CD14-positive monocyte (primary cell): ENCODE measurements around the gene CDK15. TPM values are rescaled to one million over a fixed set of nuclear protein-coding genes. Genes with fewer than 3 reads are reported as not detected.

Experiments
- DNase-seq, 3 donors: peaks; one replicate each; pipeline ENCODE4 v3.0.0-alpha.2; 2011 to 2022
- H2AFZ ChIP-seq: 2 replicates; pipeline ENCODE4 v1.6.0; 2012; ENCODE audit warnings: mild to moderate bottlenecking, low read depth, low read length, inconsistent platforms; ENCODE audit not compliant: insufficient read depth, poor library complexity, severe bottlenecking
- H3K27ac ChIP-seq, 2 donors: 1 replicate in 1 of 2; 2 replicates in 1 of 2; pipeline ENCODE4 v1.5.1; 2012 to 2013; ENCODE audit warnings: low read length in 2 of 2, control low read depth in 1 of 2, inconsistent platforms in 1 of 2, low read depth in 1 of 2, mild to moderate bottlenecking in 1 of 2
- H3K27me3 ChIP-seq, 2 donors: one replicate each; pipeline versions ENCODE4 v1.6.0 to v1.6.1; 2011 to 2013; ENCODE audit warnings: low read length in 2 of 2; ENCODE audit not compliant: control insufficient read depth in 2 of 2, insufficient read depth in 2 of 2
- H3K36me3 ChIP-seq, 2 donors: replicated peaks in 1 of 2; 1 replicate in 1 of 2; 2 replicates in 1 of 2; pipeline versions ENCODE4 v1.5.1 to v1.6.1; 2012 to 2013; ENCODE audit warnings: low read length in 2 of 2, control low read depth in 1 of 2, inconsistent platforms in 1 of 2, mild to moderate bottlenecking in 1 of 2; ENCODE audit not compliant: insufficient read depth in 2 of 2, control insufficient read depth in 1 of 2
- H3K4me1 ChIP-seq, 2 donors: 1 replicate in 1 of 2; 2 replicates in 1 of 2; pipeline versions ENCODE4 v1.5.1 to v1.6.1; 2012 to 2013; ENCODE audit warnings: low read length in 2 of 2, control low read depth in 1 of 2, inconsistent platforms in 1 of 2, mild to moderate bottlenecking in 1 of 2, moderate library complexity in 1 of 2; ENCODE audit not compliant: insufficient read depth in 2 of 2, control insufficient read depth in 1 of 2
- H3K4me2 ChIP-seq: replicated peaks from 2 replicates; pipeline ENCODE3; 2012; ENCODE audit warnings: low read length, moderate library complexity, mild to moderate bottlenecking; ENCODE audit not compliant: poor library complexity, severe bottlenecking; ENCODE audit errors: extremely low read depth
- H3K4me3 ChIP-seq, 3 experiments: fragments of 200-600 bp in 1 of 3; sonication (generic) in 1 of 3; replicated peaks in 1 of 3; 1 replicate in 2 of 3; 2 replicates in 1 of 3; pipeline ENCODE4 v1.5.1; 2011 to 2013; ENCODE audit warnings: low read length in 3 of 3, mild to moderate bottlenecking in 3 of 3, control low read depth in 2 of 3, low read depth in 2 of 3, inconsistent platforms in 1 of 3, moderate library complexity in 1 of 3
- H3K79me2 ChIP-seq: 2 replicates; pipeline ENCODE4 v1.6.0; 2012; ENCODE audit warnings: mild to moderate bottlenecking, control low read depth, inconsistent platforms, low read length, moderate library complexity; ENCODE audit not compliant: insufficient read depth
- H3K9ac ChIP-seq: 2 replicates; pipeline ENCODE4 v1.6.0; 2017; ENCODE audit warnings: low read length, mild to moderate bottlenecking; ENCODE audit not compliant: insufficient read depth, poor library complexity, severe bottlenecking
- H3K9me3 ChIP-seq, 2 donors: replicated peaks in 1 of 2; 1 replicate in 1 of 2; 2 replicates in 1 of 2; pipeline versions ENCODE4 v1.5.1 to v1.6.1; 2012 to 2013; ENCODE audit warnings: low read length in 2 of 2, control low read depth in 1 of 2; ENCODE audit not compliant: control insufficient read depth in 1 of 2, insufficient read depth in 1 of 2
- H4K20me1 ChIP-seq: 2 replicates; pipeline ENCODE4 v1.6.0; 2012; ENCODE audit warnings: mild to moderate bottlenecking, low read length, control low read depth, moderate library complexity; ENCODE audit not compliant: insufficient read depth
- H3K27ac Mint-ChIP-seq, 7 donors: one replicate each; pipeline ENCODE4 v1.8.0; 2020; ENCODE audit warnings: mild to moderate bottlenecking in 7 of 7, mixed read lengths in 7 of 7, moderate library complexity in 6 of 7, inconsistent platforms in 2 of 7
- H3K27me3 Mint-ChIP-seq, 3 donors: one replicate each; pipeline ENCODE4 v1.8.0; 2021 to 2022; ENCODE audit warnings: low read depth in 3 of 3, mild to moderate bottlenecking in 3 of 3, mixed read lengths in 3 of 3, moderate library complexity in 3 of 3, inconsistent platforms in 1 of 3
- H3K36me3 Mint-ChIP-seq, 2 donors: one replicate each; pipeline ENCODE4 v1.8.0; 2020; ENCODE audit warnings: mixed read lengths in 2 of 2, inconsistent platforms in 1 of 2, mild to moderate bottlenecking in 1 of 2
- H3K4me1 Mint-ChIP-seq: one replicate; pipeline ENCODE4 v1.8.0; 2020; ENCODE audit warnings: mild to moderate bottlenecking, mixed read lengths
- H3K4me3 Mint-ChIP-seq, 2 donors: one replicate each; pipeline ENCODE4 v1.8.0; 2020; ENCODE audit warnings: mild to moderate bottlenecking in 2 of 2, mixed read lengths in 2 of 2, moderate library complexity in 1 of 2
- H3K9me3 Mint-ChIP-seq, 7 donors: one replicate each; pipeline ENCODE4 v1.8.0; 2020 to 2022; ENCODE audit warnings: mixed read lengths in 7 of 7, mild to moderate bottlenecking in 6 of 7, moderate library complexity in 6 of 7, inconsistent platforms in 2 of 7
- WGBS: methylation state at CpG from one replicate; pipeline ENCODE4 v1.1.5; 2013; ENCODE audit warnings: missing lambda C conversion rate; ENCODE audit not compliant: insufficient coverage; 5-methylcytosine and 5-hydroxymethylcytosine counted together
- intact Hi-C, 2 donors: fragments of 100-400 bp; cut with micrococcal nuclease; formaldehyde crosslinking; loops; one replicate each; pipeline versions ENCODE4 v1.15.0 to v1.15.1; 2023
- polyA plus RNA-seq, 3 donors: library from polyadenylated mRNA; depleted of rRNA in 1 of 3; unstranded in 2 of 3; stranded (reverse) in 1 of 3; fragments of 300-500 nt in 2 of 3; fragments of >200 nt in 1 of 3; fragmentation: Illumina TruSeq in 2 of 3; gene quantifications; 1 replicate in 2 of 3; 2 replicates in 1 of 3; pipeline ENCODE4 v1.2.3, GENCODE V29; 2012 to 2021
- TF ChIP-seq, protein P1 (sequence below): fragments of 200-600 bp; IDR thresholded peaks from one replicate; pipeline ENCODE4 v1.8.0; 2022; ENCODE audit warnings: antibody characterized with exemption, mild to moderate bottlenecking

The CDK15 gene
- polyA plus RNA-seq, 3 donors, result not detected

DNA sequence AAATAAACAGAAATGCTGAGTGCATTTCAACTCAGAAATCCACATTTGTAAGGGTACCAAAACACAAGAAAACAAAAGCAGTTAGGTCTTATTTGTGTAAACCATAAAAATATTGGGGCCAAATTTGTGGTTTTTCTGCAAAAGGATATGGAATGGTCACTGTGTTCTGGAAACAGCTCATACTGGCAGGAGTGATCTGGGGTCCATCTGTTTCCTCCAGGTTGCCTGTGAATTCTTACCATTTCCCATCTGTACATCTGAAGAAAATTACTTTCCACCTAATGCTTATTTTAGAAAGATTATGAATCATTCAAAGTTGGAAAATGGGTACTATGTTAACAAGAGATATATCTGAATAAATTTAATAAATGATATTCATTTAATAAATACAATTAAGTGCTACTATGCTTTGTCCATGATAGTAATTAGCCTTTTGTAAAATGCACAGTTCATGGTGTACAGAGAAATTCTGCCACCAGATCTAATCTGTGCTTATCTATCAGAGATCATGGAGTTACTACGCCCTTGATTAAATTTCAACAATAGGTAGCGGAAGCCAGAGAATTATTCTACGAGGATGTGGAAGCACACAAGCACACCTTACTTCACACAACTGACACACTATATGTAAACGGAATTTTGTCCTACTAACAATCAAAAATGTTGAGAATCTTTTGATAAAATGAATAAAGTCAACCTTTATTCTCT is 36.5 kb upstream of the CDK15 start:
- Histone ChIP-seq H2AFZ (no peak overlapping the region), H3K36me3 (peaks cover 0 to 15% of the 10 kb centered on the region in 2 donors), H3K27ac (no peak overlapping the region), H4K20me1 (no peaks in the 10 kb centered on the region), H3K9ac (no peak overlapping the region), H3K27me3 (no peaks in the 10 kb centered on the region), H3K4me2 (no peak overlapping the region), H3K4me3 (no peak overlapping the region), H3K79me2 (peaks cover 3% of the 10 kb centered on the region), H3K4me1 (no peaks in the 10 kb centered on the region), H3K9me3 (no peaks in the 10 kb centered on the region)
- intact Hi-C loops, result no loop called here
- Mint-ChIP-seq H3K4me1 (no peaks in the 10 kb centered on the region), H3K27ac (no peak overlapping the region), H3K36me3 (peaks cover 9 to 15% of the 10 kb centered on the region in 2 donors), H3K4me3 (no peak overlapping the region), H3K9me3 (peaks cover 0 to 4% (median 0%) of the 10 kb centered on the region in 7 donors), H3K27me3 (no peaks in the 10 kb centered on the region)
- WGBS, result no CpG with 5 or more reads among the region's 4 CpGs
- TF ChIP-seq, protein P1, sequence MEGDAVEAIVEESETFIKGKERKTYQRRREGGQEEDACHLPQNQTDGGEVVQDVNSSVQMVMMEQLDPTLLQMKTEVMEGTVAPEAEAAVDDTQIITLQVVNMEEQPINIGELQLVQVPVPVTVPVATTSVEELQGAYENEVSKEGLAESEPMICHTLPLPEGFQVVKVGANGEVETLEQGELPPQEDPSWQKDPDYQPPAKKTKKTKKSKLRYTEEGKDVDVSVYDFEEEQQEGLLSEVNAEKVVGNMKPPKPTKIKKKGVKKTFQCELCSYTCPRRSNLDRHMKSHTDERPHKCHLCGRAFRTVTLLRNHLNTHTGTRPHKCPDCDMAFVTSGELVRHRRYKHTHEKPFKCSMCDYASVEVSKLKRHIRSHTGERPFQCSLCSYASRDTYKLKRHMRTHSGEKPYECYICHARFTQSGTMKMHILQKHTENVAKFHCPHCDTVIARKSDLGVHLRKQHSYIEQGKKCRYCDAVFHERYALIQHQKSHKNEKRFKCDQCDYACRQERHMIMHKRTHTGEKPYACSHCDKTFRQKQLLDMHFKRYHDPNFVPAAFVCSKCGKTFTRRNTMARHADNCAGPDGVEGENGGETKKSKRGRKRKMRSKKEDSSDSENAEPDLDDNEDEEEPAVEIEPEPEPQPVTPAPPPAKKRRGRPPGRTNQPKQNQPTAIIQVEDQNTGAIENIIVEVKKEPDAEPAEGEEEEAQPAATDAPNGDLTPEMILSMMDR, result no peak
- DNase-seq, result no peak

DNA sequence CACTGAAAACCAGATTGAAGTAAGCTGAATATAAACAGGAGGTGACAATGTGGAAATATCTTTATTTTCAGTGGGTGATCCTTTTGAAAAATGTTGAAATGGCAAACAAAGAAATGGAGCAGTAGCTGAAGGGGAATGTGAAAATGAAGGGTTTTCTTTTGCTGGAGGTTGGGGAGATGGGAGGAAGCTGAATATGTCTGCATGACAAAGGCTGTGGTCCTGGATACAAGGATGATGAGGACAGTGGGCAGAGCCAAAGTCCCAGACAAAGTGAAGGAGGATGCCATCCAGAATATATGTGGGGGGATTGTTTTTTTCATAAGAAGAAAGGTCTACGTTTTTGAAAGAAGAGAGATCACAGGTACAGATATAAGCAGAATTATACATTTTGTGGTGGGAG is 32.3 kb upstream of the CDK15 start:
- Mint-ChIP-seq H3K36me3 (peaks cover 0 to 6% of the 10 kb centered on the region in 2 donors), H3K27ac (no peak overlapping the region), H3K9me3 (no peaks in the 10 kb centered on the region), H3K4me1 (no peaks in the 10 kb centered on the region), H3K27me3 (no peaks in the 10 kb centered on the region), H3K4me3 (no peak overlapping the region)
- no peak overlapping the region for H3K9ac ChIP-seq
- no peaks in the 10 kb centered on the region for H4K20me1 ChIP-seq
- intact Hi-C loops, result no loop called here
- no peak overlapping the region for H3K27ac ChIP-seq
- 80% methylated on average over 1 of the region's 1 CpG for WGBS
- TF ChIP-seq, protein P1, result no peak
- H3K36me3 ChIP-seq, result no peaks in the 10 kb centered on the region
- H3K27me3 ChIP-seq, result no peaks in the 10 kb centered on the region
- H3K4me3 ChIP-seq, result no peak overlapping the region
- no peak overlapping the region for H2AFZ ChIP-seq
- H3K4me2 ChIP-seq, result no peak overlapping the region
- no peak for DNase-seq
- no peaks in the 10 kb centered on the region for H3K9me3 ChIP-seq
- H3K4me1 ChIP-seq, result no peaks in the 10 kb centered on the region
- H3K79me2 ChIP-seq, result peaks cover 13% of the 10 kb centered on the region
